RWPE1 (cell line): ENCODE data around the gene ATP11A.

ENCODE experiments used
- CTCF ChIA-PET: fragments of 350-600 bp; sonication (Branson Sonifier 250); formaldehyde crosslinking; extraction: SDS; loops from one replicate; lab custom pipeline; 2021; lab: Yijun Ruan, JAX
- POLR2A ChIA-PET: fragments of 400-600 bp; formaldehyde crosslinking; extraction: SDS; loops from one replicate; lab custom pipeline; 2020; ENCODE audit warnings: antibody characterized with exemption; ENCODE audit not compliant: low non-redundant PET; lab: Yijun Ruan, JAX
- DNase-seq: peaks from one replicate; pipeline ENCODE4 v3.0.0; 2012; ENCODE audit warnings: low spot score
- H3K27ac ChIP-seq: fragments of 450-650 bp; 2 replicates; pipeline ENCODE4 v1.5.1; 2017
- TF ChIP-seq, protein P1 (sequence below): fragments of 450-650 bp; conservative IDR thresholded peaks from 2 replicates; pipeline ENCODE4 v1.5.1; 2017; ENCODE audit warnings: low read depth, mild to moderate bottlenecking

ATP11A gene

GRCh38 chr13:112849500-112849899, 159.7 kb downstream of the ATP11A start:
- DNase-seq, result no peak

DNA sequence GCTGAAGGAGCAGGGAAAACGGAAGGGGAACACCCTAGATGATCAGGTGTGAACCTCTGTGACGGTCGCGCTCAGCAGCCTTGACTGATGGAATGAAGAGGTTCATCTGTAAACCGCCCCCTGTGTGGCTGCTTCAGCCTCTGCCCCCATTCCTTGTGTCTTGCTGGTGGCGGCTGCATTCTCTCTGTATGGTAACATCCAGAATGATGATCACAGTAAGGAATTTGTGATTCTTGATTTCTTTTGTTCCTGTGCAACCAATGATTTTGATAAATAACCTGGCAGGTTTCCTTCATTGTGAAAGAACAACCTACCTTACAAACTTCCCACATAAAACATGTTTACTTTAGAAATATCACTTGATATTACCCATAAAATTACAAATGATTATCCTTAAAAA, 160.4 kb downstream of the ATP11A start:
- CTCF ChIA-PET, result interaction anchor here (0.5 kb wide), 1 partner anchor 11 kb away, joined by 4 read pairs; no protein-coding TSS in a partner anchor
- TF ChIP-seq, protein P1, sequence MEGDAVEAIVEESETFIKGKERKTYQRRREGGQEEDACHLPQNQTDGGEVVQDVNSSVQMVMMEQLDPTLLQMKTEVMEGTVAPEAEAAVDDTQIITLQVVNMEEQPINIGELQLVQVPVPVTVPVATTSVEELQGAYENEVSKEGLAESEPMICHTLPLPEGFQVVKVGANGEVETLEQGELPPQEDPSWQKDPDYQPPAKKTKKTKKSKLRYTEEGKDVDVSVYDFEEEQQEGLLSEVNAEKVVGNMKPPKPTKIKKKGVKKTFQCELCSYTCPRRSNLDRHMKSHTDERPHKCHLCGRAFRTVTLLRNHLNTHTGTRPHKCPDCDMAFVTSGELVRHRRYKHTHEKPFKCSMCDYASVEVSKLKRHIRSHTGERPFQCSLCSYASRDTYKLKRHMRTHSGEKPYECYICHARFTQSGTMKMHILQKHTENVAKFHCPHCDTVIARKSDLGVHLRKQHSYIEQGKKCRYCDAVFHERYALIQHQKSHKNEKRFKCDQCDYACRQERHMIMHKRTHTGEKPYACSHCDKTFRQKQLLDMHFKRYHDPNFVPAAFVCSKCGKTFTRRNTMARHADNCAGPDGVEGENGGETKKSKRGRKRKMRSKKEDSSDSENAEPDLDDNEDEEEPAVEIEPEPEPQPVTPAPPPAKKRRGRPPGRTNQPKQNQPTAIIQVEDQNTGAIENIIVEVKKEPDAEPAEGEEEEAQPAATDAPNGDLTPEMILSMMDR, result no peak
- POLR2A ChIA-PET, result no interaction called here
- no peak for DNase-seq
- no peak overlapping the region for H3K27ac ChIP-seq

More at GRCh38 chr13:112849500-112849899, 159.7 kb downstream of the ATP11A start:
- H3K27ac ChIP-seq, result no peak overlapping the region
- ChIA-PET POLR2A (no interaction called here), CTCF (interaction anchor here (0.5 to 0.6 kb wide), 2 partner anchors 10 to 39 kb away, joined by 3 to 4 read pairs; no protein-coding TSS in a partner anchor)
- TF ChIP-seq, protein P1, result no peak

GRCh38 chr13:112851107-112852038, 161.5 kb downstream of the ATP11A start:
- no peak overlapping the region for H3K27ac ChIP-seq
- ChIA-PET CTCF (no interaction called here), POLR2A (no interaction called here)
- DNase-seq, result no peak
- TF ChIP-seq, protein P1, result no peak

DNA sequence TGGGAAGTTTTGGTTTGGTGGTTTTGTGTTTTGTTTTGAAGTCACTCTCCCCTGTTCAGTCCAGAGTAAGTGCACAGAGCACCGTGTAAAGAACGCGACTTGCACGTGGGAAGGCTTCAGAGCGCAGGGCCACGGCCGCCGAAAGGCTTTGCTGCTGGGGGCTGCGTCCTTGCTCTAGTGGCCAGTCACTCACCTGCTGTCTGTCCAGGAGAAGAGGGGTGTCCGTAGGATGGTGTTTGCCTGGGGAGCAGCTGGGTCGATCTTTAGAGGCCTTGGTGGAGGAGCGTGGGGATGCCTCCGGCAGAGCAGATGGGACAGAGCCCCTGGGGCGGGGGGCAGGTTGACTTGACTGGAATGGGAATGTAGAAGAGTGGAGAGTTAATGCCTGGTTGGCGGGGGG, 162.6 kb downstream of the ATP11A start:
- POLR2A ChIA-PET, result no interaction called here
- TF ChIP-seq, protein P1, result no peak
- DNase-seq, result no peak
- H3K27ac ChIP-seq, result no peak overlapping the region
- CTCF ChIA-PET, result no interaction called here

DNA sequence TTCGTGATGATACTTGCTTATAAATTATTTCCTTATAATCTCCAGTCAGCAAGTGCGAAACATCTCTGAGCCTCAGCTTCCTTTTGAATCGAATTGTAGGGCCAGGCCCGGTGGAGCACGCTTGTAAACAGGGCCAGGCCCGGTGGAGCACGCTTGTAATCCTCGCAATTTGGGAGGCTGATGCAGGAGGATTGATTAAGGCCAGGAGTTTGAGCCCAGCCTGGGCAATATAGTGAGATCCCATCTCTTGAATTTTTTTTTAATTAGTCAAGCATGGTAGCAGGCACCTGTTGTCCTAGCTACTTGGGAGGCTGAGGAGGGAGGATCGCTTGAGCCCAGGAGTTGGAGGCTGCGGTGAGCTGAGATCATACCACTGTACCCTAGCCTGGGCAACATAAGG, 163.0 kb downstream of the ATP11A start:
- TF ChIP-seq, protein P1, result no peak
- ChIA-PET CTCF (no interaction called here), POLR2A (no interaction called here)
- DNase-seq, result no peak
- no peak overlapping the region for H3K27ac ChIP-seq

DNA sequence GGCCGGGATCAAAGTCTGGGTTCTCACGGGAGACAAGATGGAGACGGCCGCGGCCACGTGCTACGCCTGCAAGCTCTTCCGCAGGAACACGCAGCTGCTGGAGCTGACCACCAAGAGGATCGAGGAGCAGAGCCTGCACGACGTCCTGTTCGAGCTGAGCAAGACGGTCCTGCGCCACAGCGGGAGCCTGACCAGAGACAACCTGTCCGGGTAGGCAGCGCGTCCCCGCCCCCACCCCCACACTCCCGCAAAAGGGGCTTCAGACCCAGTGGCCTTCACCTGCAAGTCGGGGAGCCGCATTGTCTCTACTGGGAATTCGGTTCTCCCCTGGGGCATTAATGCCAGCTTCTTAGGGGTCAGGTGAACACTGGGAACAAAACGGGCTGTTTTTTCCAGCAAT, 164.5 kb downstream of the ATP11A start:
- POLR2A ChIA-PET, result no interaction called here
- H3K27ac ChIP-seq, result no peak overlapping the region
- TF ChIP-seq, protein P1, result no peak
- CTCF ChIA-PET, result interaction anchor here (0.6 to 0.7 kb wide), 2 partner anchors 62 to 1450 kb away, joined by 3 to 4 read pairs; no protein-coding TSS in a partner anchor
- DNase-seq, result no peak
